H1 (cell line): ENCODE data around the gene UPK1B. TPM values are rescaled to one million over a fixed set of nuclear protein-coding genes. Genes with fewer than 3 reads are reported as not detected.
"Not testable (repeated sequence)": the region's sequence is repeated elsewhere in the genome, so short reads cannot be mapped to it uniquely, and the experiment has no call there.

Experiments used
- CTCF ChIA-PET: fragments of 300-600 bp; sonication (Branson Sonifier 250); formaldehyde crosslinking; loops from one replicate; lab custom pipeline; 2021; ENCODE audit not compliant: partially characterized antibody; lab: Charles Lee
- POLR2A ChIA-PET: fragments of 300-600 bp; sonication (Branson Sonifier 250); formaldehyde crosslinking; loops from one replicate; lab custom pipeline; 2021; ENCODE audit warnings: inconsistent platforms; ENCODE audit not compliant: partially characterized antibody; lab: Charles Lee
- DNase-seq, 2 experiments: peaks; one replicate each; pipeline versions ENCODE4 v3.0.0 to v3.0.0-alpha.2; 2010 to 2022; ENCODE audit warnings: low spot score in 2 of 2, low read depth in 1 of 2, mixed read lengths in 1 of 2
- FAIRE-seq: peaks from 2 replicates; lab custom pipeline; 2011; peaks lifted over from hg19 to GRCh38; lab: Jason Lieb, UNC
- H2AFZ ChIP-seq: 2 replicates; pipeline ENCODE4 v1.8.1; 2012; ENCODE audit warnings: low read length, inconsistent platforms
- H2AK5ac ChIP-seq: 2 replicates; pipeline ENCODE4 v1.6.1; 2013; ENCODE audit warnings: low read depth, low read length
- H2BK120ac ChIP-seq: replicated peaks from 2 replicates; pipeline ENCODE3; 2013; ENCODE audit warnings: low read depth, low read length, inconsistent platforms
- H2BK12ac ChIP-seq: 2 replicates; pipeline ENCODE4 v1.6.1; 2013; ENCODE audit warnings: low read depth, low read length
- H2BK15ac ChIP-seq: 2 replicates; pipeline ENCODE4 v1.6.1; 2013; ENCODE audit warnings: low read length
- H2BK20ac ChIP-seq: 2 replicates; pipeline ENCODE4 v1.6.1; 2013; ENCODE audit warnings: low read length
- H2BK5ac ChIP-seq: 2 replicates; pipeline ENCODE4 v1.6.1; 2013; ENCODE audit warnings: low read depth, low read length
- H3K14ac ChIP-seq: 2 replicates; pipeline ENCODE4 v1.6.1; 2013; ENCODE audit warnings: inconsistent platforms; ENCODE audit not compliant: insufficient read length
- H3K18ac ChIP-seq: 2 replicates; pipeline ENCODE4 v1.6.1; 2013; ENCODE audit warnings: low read length; ENCODE audit errors: extremely low read depth
- H3K23ac ChIP-seq: 2 replicates; pipeline ENCODE4 v1.6.1; 2013; ENCODE audit warnings: inconsistent platforms; ENCODE audit not compliant: insufficient read length
- H3K23me2 ChIP-seq: 2 replicates; pipeline ENCODE4 v1.6.1; 2013; ENCODE audit warnings: low read depth, low read length
- H3K27ac ChIP-seq: 2 replicates; pipeline ENCODE4 v1.6.1; 2011; ENCODE audit warnings: low read depth, low read length, inconsistent platforms
- H3K27me3 ChIP-seq, 4 experiments: replicated peaks in 1 of 4; 1 replicate in 1 of 4; 2 replicates in 3 of 4; pipeline versions ENCODE4 v1.6.1 to v1.8.1; 2011 to 2013; ENCODE audit warnings: low read length in 3 of 4, mild to moderate bottlenecking in 3 of 4, inconsistent platforms in 2 of 4, mixed read lengths in 2 of 4, moderate library complexity in 1 of 4; ENCODE audit not compliant: control insufficient read depth in 3 of 4, insufficient read depth in 3 of 4; ENCODE audit errors: extremely low read depth in 1 of 4
- H3K36me3 ChIP-seq, 4 experiments: 2 replicates each; pipeline versions ENCODE4 v1.6.1 to v1.8.1; 2011 to 2013; ENCODE audit warnings: mild to moderate bottlenecking in 4 of 4, low read length in 3 of 4, moderate library complexity in 2 of 4, control low read depth in 1 of 4, inconsistent platforms in 1 of 4; ENCODE audit not compliant: insufficient read depth in 4 of 4, control insufficient read depth in 2 of 4
- H3K4ac ChIP-seq: replicated peaks from 2 replicates; pipeline ENCODE3; 2013; ENCODE audit warnings: low read length, low read depth, mixed read lengths, inconsistent platforms; ENCODE audit not compliant: insufficient read length
- H3K4me1 ChIP-seq, 4 experiments: replicated peaks in 1 of 4; 1 replicate in 1 of 4; 2 replicates in 3 of 4; pipeline versions ENCODE4 v1.6.1 to v1.8.1; 2011 to 2013; ENCODE audit warnings: low read length in 3 of 4, inconsistent platforms in 2 of 4, mixed read lengths in 1 of 4; ENCODE audit not compliant: insufficient read depth in 4 of 4, control insufficient read depth in 3 of 4
- H3K4me2 ChIP-seq, 2 experiments: 2 replicates each; pipeline versions ENCODE4 v1.6.1 to v1.8.1; 2011 to 2013; ENCODE audit warnings: low read depth in 2 of 2, low read length in 2 of 2, control low read depth in 1 of 2, inconsistent platforms in 1 of 2, mild to moderate bottlenecking in 1 of 2; ENCODE audit not compliant: insufficient read depth in 1 of 2
- H3K4me3 ChIP-seq, 4 experiments: fragments of 200-600, 300-600 bp in 1 of 4; sonication (generic), shearing (Covaris generic), sonication (Bioruptor Twin) in 1 of 4; 2 replicates each; pipeline versions ENCODE4 v1.5.1 to v1.8.1; 2011 to 2016; ENCODE audit warnings: low read length in 4 of 4, low read depth in 3 of 4, control low read depth in 2 of 4, inconsistent platforms in 2 of 4, mild to moderate bottlenecking in 2 of 4, mixed read lengths in 1 of 4, moderate library complexity in 1 of 4; ENCODE audit not compliant: insufficient read depth in 2 of 4; ENCODE audit errors: extremely low read depth in 1 of 4
- H3K56ac ChIP-seq: replicated peaks from 2 replicates; pipeline ENCODE3; 2013; ENCODE audit warnings: low read depth, mild to moderate bottlenecking, mixed read lengths, low read length, inconsistent platforms; ENCODE audit not compliant: insufficient read length
- H3K79me1 ChIP-seq: 2 replicates; pipeline ENCODE4 v1.6.1; 2013; ENCODE audit warnings: low read depth, low read length, control low read depth
- H3K79me2 ChIP-seq, 2 experiments: 2 replicates each; pipeline versions ENCODE4 v1.6.1 to v1.8.1; 2012 to 2013; ENCODE audit warnings: low read length in 2 of 2, mild to moderate bottlenecking in 2 of 2, inconsistent platforms in 1 of 2; ENCODE audit not compliant: insufficient read depth in 2 of 2, control insufficient read depth in 1 of 2
- H3K9ac ChIP-seq, 4 experiments: replicated peaks in 1 of 4; 1 replicate in 1 of 4; 2 replicates in 3 of 4; pipeline versions ENCODE4 v1.6.1 to v1.8.1; 2011 to 2013; ENCODE audit warnings: low read depth in 3 of 4, low read length in 3 of 4, control low read depth in 2 of 4, mild to moderate bottlenecking in 2 of 4, moderate library complexity in 2 of 4, inconsistent platforms in 1 of 4; ENCODE audit errors: extremely low read depth in 1 of 4
- H3K9me3 ChIP-seq, 2 experiments: 2 replicates each; pipeline versions ENCODE4 v1.6.1 to v1.8.1; 2012 to 2013; ENCODE audit warnings: mild to moderate bottlenecking in 2 of 2, moderate library complexity in 2 of 2, control low read depth in 1 of 2, inconsistent platforms in 1 of 2, low read depth in 1 of 2, low read length in 1 of 2, mixed read lengths in 1 of 2; ENCODE audit not compliant: insufficient read depth in 2 of 2
- H4K20me1 ChIP-seq, 2 experiments: replicated peaks in 1 of 2; 2 replicates each; pipeline versions ENCODE3 to v1.8.1; 2011 to 2013; ENCODE audit warnings: inconsistent platforms in 2 of 2, low read length in 2 of 2, mild to moderate bottlenecking in 1 of 2; ENCODE audit not compliant: insufficient read depth in 2 of 2, control insufficient read depth in 1 of 2
- H4K5ac ChIP-seq: 2 replicates; pipeline ENCODE4 v1.6.1; 2013; ENCODE audit warnings: low read length, low read depth, mixed read lengths, inconsistent platforms; ENCODE audit not compliant: insufficient read length
- H4K8ac ChIP-seq: 2 replicates; pipeline ENCODE4 v1.8.0; 2013; ENCODE audit warnings: mild to moderate bottlenecking, moderate library complexity, low read length, inconsistent platforms; ENCODE audit not compliant: insufficient read depth; ENCODE audit errors: extremely low read depth
- H4K91ac ChIP-seq: replicated peaks from 2 replicates; pipeline ENCODE3; 2013; ENCODE audit warnings: low read length, mixed read lengths, inconsistent platforms; ENCODE audit not compliant: insufficient read length
- WGBS, 2 experiments: shearing (Covaris generic) in 1 of 2; methylation state at CpG; one replicate each; pipeline versions ENCODE4 v1.1.6 to v1.1.7; 2013 to 2015; ENCODE audit warnings: low lambda C conversion rate in 2 of 2, mixed read lengths in 2 of 2, inconsistent platforms in 1 of 2, low coverage in 1 of 2, missing lambda C conversion rate in 1 of 2; ENCODE audit not compliant: insufficient replicate concordance in 2 of 2, insufficient coverage in 1 of 2, insufficient read length in 1 of 2; ENCODE audit errors: extremely low coverage in 1 of 2, missing lambda C conversion rate in 1 of 2; 5-methylcytosine and 5-hydroxymethylcytosine counted together
- polyA plus RNA-seq, 7 experiments: library from polyadenylated mRNA; depleted of rRNA in 3 of 7; stranded (reverse) in 5 of 7; unstranded in 2 of 7; fragments of >200 nt in 5 of 7; fragments of 200-250 nt in 2 of 7; gene quantifications; 1 replicate in 5 of 7; 2 replicates in 1 of 7; 4 replicates in 1 of 7; pipeline versions ENCODE4 v1.2.1 to v1.2.3, GENCODE V29; 2011 to 2013; ENCODE audit warnings: missing spikeins in 2 of 7, mixed read lengths in 2 of 7
- total RNA-seq: library from RNA; stranded (reverse); fragmentation: NEBNext Ultra II Directional; extraction: Animal tissue kit (Norgen Biotek cat#: 25700); gene quantifications from 2 replicates; pipeline ENCODE4 v1.2.1, GENCODE V29; 2021

UPK1B gene
- total and polyA plus RNA-seq, 2 of the 8 experiments (the other 6 are each of a cell fraction or from before 2014, with no cell fraction given), result 0.67 to 0.68 TPM

DNA sequence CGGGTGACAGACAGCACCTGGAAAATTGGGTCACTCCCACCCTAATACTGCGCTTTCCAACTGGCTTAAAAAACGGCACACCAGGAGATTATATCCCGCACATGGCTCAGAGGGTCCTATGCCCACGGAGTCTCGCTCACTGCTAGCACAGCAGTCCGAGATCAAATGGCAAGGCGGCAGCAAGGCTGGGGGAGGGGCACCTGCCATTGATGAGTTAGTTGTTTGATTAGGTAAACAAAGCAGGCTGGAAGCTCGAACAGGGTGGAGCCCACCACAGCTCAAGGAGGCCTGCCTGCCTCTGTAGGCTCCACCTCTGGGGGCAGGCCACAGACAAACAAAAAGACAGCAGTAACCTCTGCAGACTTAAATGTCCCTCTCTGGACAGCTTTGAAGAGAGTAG is 8.7 kb upstream of the UPK1B start:
- H2AFZ ChIP-seq, H2AK5ac ChIP-seq, H3K4ac ChIP-seq, H2BK120ac ChIP-seq, H3K18ac ChIP-seq, H3K4me3 ChIP-seq, H3K4me2 ChIP-seq, H3K4me1 ChIP-seq, H2BK12ac ChIP-seq, H2BK5ac ChIP-seq, H4K5ac ChIP-seq, H2BK20ac ChIP-seq, DNase-seq, H4K8ac ChIP-seq, H3K14ac ChIP-seq, H4K20me1 ChIP-seq, H4K91ac ChIP-seq, H3K27me3 ChIP-seq, H2BK15ac ChIP-seq, CTCF ChIA-PET, H3K27ac ChIP-seq, H3K23me2 ChIP-seq, POLR2A ChIA-PET, H3K9ac ChIP-seq, H3K79me2 ChIP-seq, FAIRE-seq, H3K36me3 ChIP-seq, H3K56ac ChIP-seq, H3K23ac ChIP-seq, H3K79me1 ChIP-seq: not testable (repeated sequence)
- WGBS, 2 experiments, result 87% methylated on average over 5 of the region's 9 CpGs; no CpG with 5 or more reads in 1 of the 2 experiments
- H3K9me3 ChIP-seq, result peaks cover 10 to 14% of the 10 kb centered on the region in 2 experiments
